ENCODE results near the gene SLC35F3. TPM values are rescaled to one million over a fixed set of nuclear protein-coding genes. Genes with fewer than 3 reads are reported as not detected.

SLC35F3 gene
- polyA plus RNA-seq, 1 donor (not counting 4 experiments of a cell fraction or from before 2014, with no cell fraction given) = 13.8 TPM

GRCh38 chr1:234292011-234292410 lies 387.5 kb downstream of the SLC35F3 start:
- no peaks in the 10 kb centered on the region for H3K4me1 ChIP-seq (ENCODE audit: control insufficient read depth, extremely low read depth, insufficient read depth, low read length)
- no peaks in the 10 kb centered on the region for H3K27me3 ChIP-seq (ENCODE audit: control insufficient read depth, extremely low read depth, insufficient read depth, low read length)
- TF ChIP-seq CTCF (optimal IDR thresholded peaks at IDR 0.05 in 1 of 3, IDR thresholded peaks at IDR 0.05 in 1 of 3, conservative IDR thresholded peaks at IDR 0.05 in 1 of 3; ENCODE audit: extremely low read depth in 1 of 3, insufficient read depth in 2 of 3, low read length in 3 of 3) = no peak
- no peak for TF ChIP-seq EZH2 (IDR thresholded peaks at IDR 0.05; ENCODE audit: low read length)
- DNase-seq (ENCODE audit: low read depth, low spot score) (no peak), FAIRE-seq (no peak)
- H3K4me2 ChIP-seq (ENCODE audit: control insufficient read depth, extremely low read depth, insufficient read depth, low read depth, low read length) = no peak overlapping the region
- peaks cover 2% of the 10 kb centered on the region for H3K9me3 ChIP-seq (ENCODE audit: control insufficient read depth, low read depth, low read length)
- H2AFZ ChIP-seq (ENCODE audit: control insufficient read depth, low read length) = no peak overlapping the region
- H3K36me3 ChIP-seq (ENCODE audit: control insufficient read depth in 2 of 2, extremely low read depth in 1 of 2, insufficient read depth in 2 of 2, low read length in 2 of 2) = no peaks in the 10 kb centered on the region
- no peak overlapping the region for H3K4me3 ChIP-seq (ENCODE audit: control insufficient read depth in 2 of 3, extremely low read depth in 1 of 3, insufficient read depth in 2 of 3, low read depth in 1 of 3, low read length in 3 of 3)
- H3K79me2 ChIP-seq (ENCODE audit: control insufficient read depth, insufficient read depth, low read length) = no peaks in the 10 kb centered on the region
- H3K27ac ChIP-seq (ENCODE audit: control insufficient read depth, insufficient read depth, low read length) = no peak overlapping the region
- dilution Hi-C loops (cut with MboI; ENCODE audit: extremely low pct_ligation_motif_present, low sequenced_read_pairs) = no loop called here
- no peaks in the 10 kb centered on the region for H4K20me1 ChIP-seq (ENCODE audit: control insufficient read depth, extremely low read depth, insufficient read depth, low read length)
- H3K9ac ChIP-seq (ENCODE audit: control insufficient read depth, extremely low read depth, insufficient read depth, low read length) = no peak overlapping the region
- H3K9me1 ChIP-seq (ENCODE audit: control insufficient read depth, extremely low read depth, insufficient read depth, low read length) = no peaks in the 10 kb centered on the region

DNA sequence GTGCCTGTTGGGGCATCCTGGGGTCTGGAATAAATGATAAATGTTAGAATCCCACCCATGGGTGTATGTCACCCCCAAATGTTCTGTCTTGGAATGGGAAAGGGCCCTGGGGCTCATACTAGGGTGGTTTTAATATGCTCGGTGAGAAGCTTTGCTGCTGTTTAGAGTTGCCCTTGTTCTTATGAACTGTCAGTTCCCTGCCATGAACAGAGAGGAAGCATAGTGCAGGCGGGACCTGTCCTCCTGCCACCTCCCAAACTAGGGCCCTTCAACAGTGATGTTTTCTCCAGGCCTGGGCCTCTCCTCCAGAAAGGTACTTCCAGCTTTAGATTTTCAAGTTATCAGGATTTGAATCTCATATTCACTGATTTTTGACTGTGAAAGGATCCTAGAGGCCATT lies 388.1 kb downstream of the SLC35F3 start:
- no peaks in the 10 kb centered on the region for H3K9me1 ChIP-seq (ENCODE audit: control insufficient read depth, extremely low read depth, insufficient read depth, low read length)
- H3K4me1 ChIP-seq (ENCODE audit: control insufficient read depth, extremely low read depth, insufficient read depth, low read length) = no peaks in the 10 kb centered on the region
- no peak overlapping the region for H3K27ac ChIP-seq (ENCODE audit: control insufficient read depth, insufficient read depth, low read length)
- no peak overlapping the region for H3K4me2 ChIP-seq (ENCODE audit: control insufficient read depth, extremely low read depth, insufficient read depth, low read depth, low read length)
- dilution Hi-C loops (cut with MboI; ENCODE audit: extremely low pct_ligation_motif_present, low sequenced_read_pairs) = no loop called here
- no peak overlapping the region for H3K4me3 ChIP-seq (ENCODE audit: control insufficient read depth in 2 of 3, extremely low read depth in 1 of 3, insufficient read depth in 2 of 3, low read depth in 1 of 3, low read length in 3 of 3)
- H2AFZ ChIP-seq (ENCODE audit: control insufficient read depth, low read length) = no peak overlapping the region
- no peaks in the 10 kb centered on the region for H3K79me2 ChIP-seq (ENCODE audit: control insufficient read depth, insufficient read depth, low read length)
- H3K9me3 ChIP-seq (ENCODE audit: control insufficient read depth, low read depth, low read length) = peaks cover 2% of the 10 kb centered on the region
- DNase-seq (ENCODE audit: low read depth, low spot score) = no peak
- TF ChIP-seq CTCF (optimal IDR thresholded peaks at IDR 0.05 in 1 of 3, IDR thresholded peaks at IDR 0.05 in 1 of 3, conservative IDR thresholded peaks at IDR 0.05 in 1 of 3; ENCODE audit: extremely low read depth in 1 of 3, insufficient read depth in 2 of 3, low read length in 3 of 3) (no peak), EZH2 (IDR thresholded peaks at IDR 0.05; ENCODE audit: low read length) (no peak)
- H3K9ac ChIP-seq (ENCODE audit: control insufficient read depth, extremely low read depth, insufficient read depth, low read length) = no peak overlapping the region
- no peaks in the 10 kb centered on the region for H3K36me3 ChIP-seq (ENCODE audit: control insufficient read depth in 2 of 2, extremely low read depth in 1 of 2, insufficient read depth in 2 of 2, low read length in 2 of 2)
- H4K20me1 ChIP-seq (ENCODE audit: control insufficient read depth, extremely low read depth, insufficient read depth, low read length) = no peaks in the 10 kb centered on the region
- H3K27me3 ChIP-seq (ENCODE audit: control insufficient read depth, extremely low read depth, insufficient read depth, low read length) = no peaks in the 10 kb centered on the region
- FAIRE-seq = no peak
